GM21423 (cell line): ENCODE data around the gene IWS1.
"Not testable (repeated sequence)": the region's sequence is repeated elsewhere in the genome, so short reads cannot be mapped to it uniquely, and the experiment has no call there.

Source experiments
- ATAC-seq: cut with Tn5 transposase; IDR thresholded peaks from one replicate; pipeline ENCODE4 v1.9.1; 2021; ENCODE audit warnings: mild to moderate bottlenecking, moderate library complexity; ENCODE audit not compliant: unreplicated experiment

Gene IWS1

DNA sequence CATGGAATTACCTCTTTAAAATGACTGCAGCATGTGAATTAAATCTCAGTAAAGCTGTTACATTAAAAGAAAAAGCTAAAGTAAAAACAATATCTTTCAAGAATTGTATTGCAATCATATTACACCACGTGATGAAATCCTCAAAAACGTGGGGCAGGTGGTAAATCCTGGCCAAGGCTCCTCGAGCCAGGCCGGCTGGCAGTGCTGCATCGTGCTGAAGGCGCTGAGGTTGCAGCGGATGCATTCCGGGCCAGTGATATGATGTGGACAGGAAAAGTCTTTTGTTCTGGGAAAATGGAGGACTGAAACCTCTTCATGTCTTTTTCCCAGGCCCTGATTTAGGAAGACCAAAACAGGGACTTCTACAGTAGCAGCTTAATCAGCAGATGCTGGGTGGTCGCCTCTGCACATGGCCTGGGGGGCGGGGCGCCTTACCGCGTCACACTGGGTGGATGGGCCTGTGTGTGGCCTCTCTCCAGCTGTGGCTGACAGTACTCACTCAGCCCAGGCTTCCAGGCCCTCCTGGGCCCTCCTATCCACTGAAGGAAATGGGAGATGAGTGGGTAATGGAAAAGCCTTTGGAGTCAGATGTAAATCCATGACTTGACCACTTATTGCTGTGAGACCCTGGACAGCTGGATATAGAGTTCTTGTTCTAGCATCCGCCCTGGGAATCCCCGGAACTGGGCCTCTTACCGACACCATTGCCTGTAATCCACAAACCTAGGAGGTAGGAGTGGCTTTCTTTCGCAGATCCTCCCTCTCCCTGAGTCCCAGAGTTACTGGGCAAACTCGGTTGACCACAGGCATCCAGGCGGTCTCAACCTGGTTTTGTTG, 62.9 kb downstream of the IWS1 start:
- ATAC-seq = no peak

DNA sequence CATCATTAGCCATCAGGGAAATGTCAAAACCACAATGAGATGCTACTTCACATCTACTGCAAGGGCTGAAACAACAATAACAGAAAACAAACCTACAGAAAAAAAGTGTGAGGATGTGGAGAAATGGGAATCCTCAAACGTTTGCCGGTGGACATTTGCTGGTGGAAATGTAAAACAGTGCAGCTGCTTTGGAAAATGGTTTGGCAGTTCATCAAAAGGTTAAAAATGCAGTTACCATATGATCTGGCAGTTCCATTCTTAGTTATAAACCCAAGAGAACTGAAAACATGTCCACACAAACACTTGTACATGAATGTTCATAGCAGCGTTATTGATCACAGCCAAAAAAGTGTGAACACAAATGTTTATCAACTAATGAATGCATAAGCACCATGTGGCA, 63.8 kb downstream of the IWS1 start:
- no peak for ATAC-seq

DNA sequence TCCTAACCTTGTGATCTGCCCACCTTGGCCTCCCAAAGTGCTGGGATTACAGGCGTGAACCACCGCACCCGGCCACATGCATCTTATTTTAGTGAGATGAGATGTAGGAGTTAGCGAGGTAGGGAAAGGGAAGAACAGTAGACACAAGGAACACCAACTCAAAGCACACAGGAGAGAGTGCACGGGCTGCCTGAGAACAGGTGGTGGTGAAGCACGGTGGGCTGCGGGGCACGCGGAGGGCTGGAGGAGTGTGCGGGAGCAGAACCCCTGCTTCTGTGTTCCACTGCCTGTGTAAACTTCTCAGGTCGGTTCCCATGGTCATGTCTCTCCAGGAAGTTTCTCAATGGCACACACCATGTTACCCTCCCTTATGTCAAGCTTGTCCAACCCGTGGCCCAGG, 69.3 kb downstream of the IWS1 start:
- ATAC-seq = no peak

DNA sequence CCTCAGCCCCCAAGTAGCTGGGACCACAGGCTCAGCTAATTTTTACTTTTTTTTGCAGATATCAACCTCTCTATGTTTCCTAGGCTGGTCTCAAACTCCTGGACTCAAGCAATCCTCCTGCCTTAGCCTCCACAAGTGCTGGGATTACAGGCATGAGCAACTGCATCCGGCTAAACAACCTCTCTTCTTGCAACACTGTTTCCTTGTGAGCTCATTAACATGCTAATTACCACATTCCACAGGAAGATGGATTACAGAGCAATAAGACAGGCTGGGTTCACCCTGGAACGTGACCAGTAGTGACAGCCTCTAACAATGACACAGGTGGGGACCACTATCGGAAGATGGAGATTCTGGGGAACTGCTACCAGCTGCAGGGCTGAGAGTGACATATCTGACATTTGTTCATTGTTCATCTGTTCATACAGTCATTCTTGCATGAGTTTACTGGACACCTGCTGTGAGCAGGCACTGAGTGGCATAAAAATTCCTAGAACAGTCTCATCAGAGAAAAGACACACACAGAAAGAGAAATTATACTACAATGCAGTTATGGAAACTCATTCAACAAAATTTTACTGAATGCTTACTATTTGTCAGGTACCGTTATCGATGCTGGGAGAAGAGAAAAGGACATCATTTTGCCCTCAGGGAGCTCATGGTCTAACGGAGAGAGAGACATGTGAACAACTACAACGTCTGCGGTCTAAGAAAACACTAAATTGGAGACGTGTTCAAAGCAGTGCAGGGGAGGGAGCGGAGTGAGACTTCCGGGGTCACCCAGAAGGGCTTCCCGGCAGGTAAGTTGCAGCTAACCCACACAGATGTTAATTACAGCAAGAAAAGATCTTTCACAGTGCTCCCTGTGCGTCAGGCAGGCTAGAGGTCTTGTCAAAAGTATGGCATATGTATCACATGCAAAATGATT, 70.5 kb downstream of the IWS1 start:
- ATAC-seq = no peak

GRCh38 chr2:127454595-127455565, 71.4 kb downstream of the IWS1 start:
- no peak for ATAC-seq

DNA sequence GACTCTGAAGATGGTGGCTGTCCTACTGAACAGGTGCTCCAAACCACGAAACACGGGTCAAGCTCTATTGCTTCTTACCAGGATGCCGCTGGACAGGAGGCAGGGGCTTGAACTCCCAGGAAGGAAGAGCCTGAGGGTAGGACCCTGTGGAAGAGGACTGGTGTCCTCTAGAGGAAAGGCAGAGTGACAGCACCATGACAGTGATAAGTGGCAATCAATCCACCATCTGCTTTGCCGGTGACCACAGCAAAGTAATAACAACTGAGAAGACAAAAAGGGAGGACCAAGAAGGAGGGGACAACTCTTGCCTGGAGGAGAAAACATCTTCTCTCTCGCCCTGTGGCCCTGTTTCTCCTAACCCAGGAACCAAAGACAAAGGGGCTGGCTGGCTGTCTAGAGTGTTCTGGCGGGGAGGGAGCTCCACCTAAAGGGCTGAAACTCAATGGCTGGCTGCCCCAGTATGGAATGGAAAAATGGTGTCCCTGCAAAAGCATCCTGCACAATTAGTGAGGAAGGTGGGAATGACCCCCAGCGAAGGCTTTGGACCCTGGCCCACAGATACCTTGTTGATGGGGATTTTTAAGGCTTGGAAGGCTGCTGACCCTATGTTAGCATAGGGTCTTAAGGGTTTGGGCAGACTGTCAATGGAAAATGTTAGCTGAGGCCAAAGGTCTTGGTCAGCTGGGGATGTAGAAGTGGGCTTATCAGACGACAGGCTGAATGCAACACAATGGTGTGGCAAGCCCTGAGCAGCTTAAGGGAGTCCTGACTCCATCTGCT, 72.7 kb downstream of the IWS1 start:
- no peak for ATAC-seq

- no peak for ATAC-seq
Measured at GRCh38 chr2:127453013-127453391, 73.3 kb downstream of the IWS1 start.

- ATAC-seq = not testable (repeated sequence)
Measured at GRCh38 chr2:127452423-127452822, 73.9 kb downstream of the IWS1 start.

DNA sequence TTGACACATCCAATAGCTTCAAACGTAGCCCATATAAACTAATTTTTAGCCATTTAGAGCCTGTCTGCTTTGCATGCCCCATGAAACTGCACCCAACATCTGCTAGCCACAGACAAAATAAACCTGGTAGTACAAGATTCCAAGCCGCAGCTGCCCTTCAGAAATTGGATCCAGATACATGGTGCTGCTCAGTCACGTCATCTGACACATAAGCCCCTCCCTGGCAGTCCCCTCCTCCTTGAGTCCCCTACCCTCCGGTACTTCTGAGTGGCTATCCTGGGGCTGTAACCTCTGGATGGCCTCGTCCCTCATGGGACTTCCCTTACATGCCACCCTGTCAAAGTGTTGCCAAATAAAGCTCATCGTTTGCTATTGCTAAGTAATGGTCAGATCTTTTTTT, 74.3 kb downstream of the IWS1 start:
- ATAC-seq = no peak

DNA sequence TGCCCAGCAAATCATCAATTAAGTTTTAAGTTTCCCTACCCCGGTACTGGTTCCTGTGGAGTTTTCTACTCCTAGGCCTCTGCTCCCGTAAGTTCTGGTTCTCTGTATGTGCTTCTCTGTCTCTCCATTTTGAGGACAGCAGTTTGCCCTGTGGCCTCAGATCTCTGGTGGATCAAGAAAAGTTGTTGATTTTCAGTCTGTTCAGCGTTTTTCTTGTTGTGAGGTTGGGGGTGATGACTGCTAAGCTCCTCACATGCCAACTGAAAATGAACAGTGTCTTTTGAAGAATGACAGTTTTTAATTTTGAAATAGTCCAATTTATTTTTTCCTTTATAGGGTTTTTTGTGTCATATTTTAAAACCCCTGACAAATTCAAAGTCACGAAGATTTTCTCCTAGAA, 76.4 kb downstream of the IWS1 start:
- ATAC-seq = no peak

- ATAC-seq = no peak
Measured at GRCh38 chr2:127449414-127449813, 76.9 kb downstream of the IWS1 start.

DNA sequence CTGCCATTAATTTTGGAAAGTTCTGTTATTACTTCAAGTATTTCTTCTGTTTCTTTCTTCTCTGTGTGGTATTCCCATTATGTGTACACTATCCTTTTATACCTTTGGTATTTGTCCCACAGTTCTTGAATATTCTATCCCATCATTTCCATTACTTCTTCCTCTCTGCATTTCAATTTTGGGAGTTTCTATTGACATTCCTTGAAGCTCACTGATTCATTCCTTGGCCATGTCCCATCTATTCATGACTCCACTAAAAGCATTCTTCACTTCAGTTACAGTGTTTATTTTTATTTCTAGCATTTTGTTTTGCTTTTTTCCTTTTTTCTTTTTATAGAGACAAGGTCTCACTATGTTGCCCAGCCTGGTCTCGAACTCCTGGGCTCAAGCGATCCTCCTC, 77.8 kb downstream of the IWS1 start:
- ATAC-seq = no peak

DNA sequence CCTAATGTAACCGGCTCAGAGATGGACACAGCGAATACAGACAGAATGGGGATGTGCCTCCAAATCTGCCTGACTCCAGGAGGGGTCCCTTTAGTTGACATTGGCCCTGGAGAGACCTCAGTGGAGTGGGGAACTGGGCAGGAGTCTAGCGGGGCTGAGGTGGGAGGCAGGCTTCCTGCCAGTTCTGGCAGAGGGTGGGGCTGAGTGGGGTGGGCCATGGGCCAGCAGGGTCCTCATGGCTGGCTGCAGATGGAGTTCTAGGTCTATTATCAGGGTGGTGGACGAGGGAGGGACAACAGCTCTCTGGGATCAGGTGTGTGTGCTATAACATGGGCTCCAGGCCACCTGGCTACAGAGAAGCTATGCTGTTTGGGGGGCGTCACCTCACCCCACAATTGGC, 86.9 kb downstream of the IWS1 start:
- no peak for ATAC-seq

DNA sequence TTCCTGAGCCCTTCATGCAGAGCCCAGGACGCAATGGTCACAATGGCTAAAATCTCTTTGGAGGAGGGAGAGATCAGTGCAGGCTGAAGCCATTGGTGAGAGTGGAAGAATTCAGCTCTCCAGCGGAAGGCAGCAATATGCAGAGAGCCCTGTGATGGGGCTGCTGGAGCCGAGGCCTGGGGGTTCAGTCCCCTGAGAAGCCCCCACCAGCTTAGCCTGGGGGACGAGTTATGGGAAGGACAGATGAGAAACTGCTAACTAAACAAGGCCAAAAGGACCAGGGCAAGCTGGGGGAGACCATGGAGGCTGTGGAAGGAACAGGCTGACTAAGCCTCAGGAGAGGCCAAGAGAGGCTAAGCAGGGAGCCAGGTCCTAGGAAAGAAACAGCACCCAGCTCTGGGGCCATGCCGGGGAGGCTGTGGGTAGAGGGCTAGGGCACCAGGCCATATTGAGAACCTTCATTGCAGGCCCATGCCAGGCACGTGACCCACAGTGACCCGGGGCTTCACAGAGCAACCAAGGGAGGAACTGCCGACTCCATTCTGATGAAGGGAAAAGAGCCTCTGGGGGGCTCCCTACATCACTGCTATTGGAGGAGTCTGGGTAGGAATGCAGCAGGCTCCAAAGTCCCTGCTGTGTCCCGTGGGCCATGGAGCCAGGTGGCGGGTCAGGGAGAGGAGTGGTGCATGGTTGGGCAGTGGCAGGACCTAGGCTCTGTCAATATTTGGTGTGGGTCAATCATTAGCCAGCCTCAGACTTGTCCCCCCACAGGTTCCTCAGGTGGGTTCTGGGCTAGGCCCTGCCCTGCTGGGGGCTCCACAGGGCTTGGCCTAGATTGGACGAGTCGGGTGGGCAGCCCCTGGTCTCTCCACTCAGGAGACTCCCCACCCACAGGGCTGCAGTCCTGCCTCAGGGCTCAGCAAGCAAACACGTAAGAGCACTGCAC, 88.2 kb downstream of the IWS1 start:
- no peak for ATAC-seq

GRCh38 chr2:127437056-127437455, 89.2 kb downstream of the IWS1 start:
- ATAC-seq = no peak

GRCh38 chr2:127434515-127434914, 91.8 kb downstream of the IWS1 start:
- no peak for ATAC-seq

DNA sequence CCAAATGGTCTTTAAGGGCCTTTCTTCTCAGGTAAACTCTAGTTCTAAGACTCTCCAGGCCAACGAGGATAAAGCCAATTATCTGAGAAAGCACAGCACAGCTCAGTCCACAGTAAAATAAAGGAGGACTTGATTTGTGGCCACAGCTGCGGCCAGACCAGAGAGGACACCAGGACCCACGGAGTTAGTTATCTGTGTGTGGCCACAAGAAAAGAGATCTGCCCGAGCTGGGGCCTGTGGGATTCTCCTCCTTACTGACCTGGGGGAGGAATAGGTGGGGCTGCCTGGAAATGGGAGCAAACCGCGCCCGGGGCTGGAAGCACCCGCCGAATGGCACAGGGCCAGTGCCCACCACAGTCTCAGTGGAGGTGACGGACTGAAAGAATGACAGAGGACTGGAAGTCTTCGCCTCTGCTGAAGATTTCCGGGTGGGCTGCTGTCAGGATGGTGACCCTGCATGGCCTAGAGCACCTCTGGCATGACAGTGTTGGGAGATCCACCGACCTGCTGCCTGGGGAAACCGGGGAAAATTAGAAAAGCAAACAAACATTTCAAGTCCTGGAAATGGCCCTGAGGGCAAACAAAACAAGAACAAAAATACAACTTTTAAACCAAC, 94.8 kb downstream of the IWS1 start:
- ATAC-seq = no peak
